ENCODE results near the gene LRRC4B. TPM values are rescaled to one million over a fixed set of nuclear protein-coding genes. Genes with fewer than 3 reads are reported as not detected.

Gene LRRC4B
- total and polyA plus RNA-seq, 11 donors: 0.35 to 2.4 (median 0.97) TPM

DNA sequence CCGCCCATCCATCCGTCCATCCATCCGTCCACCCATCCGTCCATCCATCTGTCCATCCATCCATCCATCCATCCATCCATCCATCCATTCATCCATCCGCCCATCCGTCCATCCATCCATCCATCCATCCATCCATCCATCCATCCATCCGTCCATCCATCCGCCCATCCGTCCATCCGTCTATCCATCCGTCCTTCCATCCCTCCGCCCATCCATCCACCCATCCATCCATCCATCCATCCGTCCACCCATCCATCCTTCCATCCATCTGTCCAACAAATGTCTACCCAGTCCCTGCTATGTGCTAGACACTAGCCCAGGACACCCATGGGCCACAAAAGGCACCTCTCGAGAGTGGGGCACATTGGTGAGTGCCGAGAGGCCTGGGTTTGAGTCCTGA is 15.7 kb downstream of the LRRC4B start:
- no peak overlapping the region for H3K27ac ChIP-seq
- no peaks in the 10 kb centered on the region for H3K36me3 ChIP-seq
- H3K27me3 ChIP-seq: peaks cover 0 to 56% (median 22%) of the 10 kb centered on the region in 9 donors
- intact Hi-C loops (cut with DNase I): no loop called here
- H3K4me1 ChIP-seq: peaks cover 0 to 22% (median 6%) of the 10 kb centered on the region in 12 donors
- WGBS, 4 donors: 79 to 87% (median 82%) methylated on average over 15 of the region's 15 CpGs
- DNase-seq (no peak), ATAC-seq (no peak)
- H3K4me3 ChIP-seq: no peak overlapping the region
- TF ChIP-seq POLR2A (IDR thresholded peaks at IDR 0.05): no peak
- TF ChIP-seq, protein P1, sequence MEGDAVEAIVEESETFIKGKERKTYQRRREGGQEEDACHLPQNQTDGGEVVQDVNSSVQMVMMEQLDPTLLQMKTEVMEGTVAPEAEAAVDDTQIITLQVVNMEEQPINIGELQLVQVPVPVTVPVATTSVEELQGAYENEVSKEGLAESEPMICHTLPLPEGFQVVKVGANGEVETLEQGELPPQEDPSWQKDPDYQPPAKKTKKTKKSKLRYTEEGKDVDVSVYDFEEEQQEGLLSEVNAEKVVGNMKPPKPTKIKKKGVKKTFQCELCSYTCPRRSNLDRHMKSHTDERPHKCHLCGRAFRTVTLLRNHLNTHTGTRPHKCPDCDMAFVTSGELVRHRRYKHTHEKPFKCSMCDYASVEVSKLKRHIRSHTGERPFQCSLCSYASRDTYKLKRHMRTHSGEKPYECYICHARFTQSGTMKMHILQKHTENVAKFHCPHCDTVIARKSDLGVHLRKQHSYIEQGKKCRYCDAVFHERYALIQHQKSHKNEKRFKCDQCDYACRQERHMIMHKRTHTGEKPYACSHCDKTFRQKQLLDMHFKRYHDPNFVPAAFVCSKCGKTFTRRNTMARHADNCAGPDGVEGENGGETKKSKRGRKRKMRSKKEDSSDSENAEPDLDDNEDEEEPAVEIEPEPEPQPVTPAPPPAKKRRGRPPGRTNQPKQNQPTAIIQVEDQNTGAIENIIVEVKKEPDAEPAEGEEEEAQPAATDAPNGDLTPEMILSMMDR (IDR thresholded peaks at IDR 0.05): no peak
- no peaks in the 10 kb centered on the region for H3K9me3 ChIP-seq

DNA sequence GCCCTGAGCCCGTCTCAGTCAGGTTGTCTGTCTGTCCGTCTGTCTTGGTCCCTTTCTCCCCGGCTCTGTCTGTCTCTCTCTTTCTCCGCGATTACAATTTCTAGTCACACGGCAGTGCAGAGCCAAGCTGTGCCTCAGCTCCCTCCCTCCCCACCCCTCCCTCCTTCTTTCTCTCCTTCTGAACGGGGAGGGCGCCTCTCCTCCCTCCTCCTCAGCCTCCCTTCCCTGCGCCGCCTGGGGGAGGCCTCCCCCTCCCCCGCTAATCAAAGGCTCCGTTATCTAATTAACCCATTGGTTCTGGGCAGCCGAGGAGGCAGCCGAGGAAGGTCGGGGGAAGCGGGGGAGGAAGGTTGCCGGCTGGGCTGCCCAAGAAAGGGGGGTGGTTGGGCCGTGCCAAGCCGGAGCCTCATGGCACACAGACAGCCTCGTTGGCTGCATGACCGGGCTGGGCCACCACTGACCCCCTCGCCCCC is 16.5 kb downstream of the LRRC4B start:
- intact Hi-C loops (cut with DNase I): no loop called here
- Histone ChIP-seq H3K4me3 (peak overlapping the region in 6 of 12 donors; percentile 3 to 44 (median 28)), H3K4me1 (peaks cover 0 to 20% (median 5%) of the 10 kb centered on the region in 12 donors), H3K9me3 (no peaks in the 10 kb centered on the region), H3K27ac (no peak overlapping the region), H3K36me3 (no peaks in the 10 kb centered on the region), H3K27me3 (peaks cover 0 to 55% (median 22%) of the 10 kb centered on the region in 9 donors)
- ATAC-seq (no peak), DNase-seq (no peak)
- 2 to 9% (median 3%) methylated on average over 20 to 22 of the region's 22 CpGs for WGBS, 4 donors
- TF ChIP-seq, protein P1 (IDR thresholded peaks at IDR 0.05): no peak
- no peak for TF ChIP-seq POLR2A (IDR thresholded peaks at IDR 0.05)

DNA sequence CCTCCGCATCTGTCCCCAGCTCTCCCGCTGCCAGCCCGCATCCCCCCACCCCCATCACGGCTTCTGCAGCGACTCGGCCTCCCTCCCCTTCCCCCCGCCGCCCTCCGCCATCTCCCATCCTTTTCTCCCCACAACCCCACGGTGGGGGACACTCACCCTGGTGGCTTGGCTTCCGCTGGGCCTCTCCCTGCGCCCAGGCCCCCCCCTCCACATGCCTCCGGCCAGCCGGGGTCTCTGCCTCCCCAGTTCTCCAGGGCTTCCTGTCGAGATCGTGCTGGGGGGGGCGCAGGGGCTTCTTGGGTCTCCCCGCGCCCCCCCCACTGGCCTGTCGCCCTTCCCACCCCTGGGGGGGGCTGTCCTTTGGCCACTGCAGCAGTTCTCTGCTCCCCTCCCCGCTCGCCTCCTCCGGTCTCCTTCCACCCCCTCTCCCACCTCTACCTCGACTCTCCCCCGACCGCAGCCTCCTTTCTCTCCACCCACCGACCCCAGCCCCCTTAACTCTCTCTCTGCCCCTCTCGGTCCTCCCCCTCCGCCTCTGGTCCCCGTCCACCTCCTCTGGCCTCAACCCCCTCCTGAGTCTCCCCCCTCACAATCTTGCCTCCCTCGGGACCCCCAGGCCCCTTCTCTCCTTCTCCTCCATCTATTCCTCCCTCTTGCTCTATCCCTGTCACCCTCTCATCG is 17.1 kb downstream of the LRRC4B start:
- Histone ChIP-seq H3K36me3 (no peaks in the 10 kb centered on the region), H3K4me3 (peak overlapping the region in 7 of 12 donors; percentile 3 to 44 (median 24)), H3K9me3 (no peaks in the 10 kb centered on the region), H3K27me3 (peaks cover 0 to 49% (median 20%) of the 10 kb centered on the region in 9 donors), H3K27ac (no peak overlapping the region), H3K4me1 (peaks cover 0 to 14% (median under 1%) of the 10 kb centered on the region in 12 donors)
- DNase-seq (no peak), ATAC-seq (no peak)
- intact Hi-C loops (cut with DNase I): no loop called here
- TF ChIP-seq, protein P1 (IDR thresholded peaks at IDR 0.05): no peak
- no peak for TF ChIP-seq POLR2A (IDR thresholded peaks at IDR 0.05)
- 15 to 32% (median 26%) methylated on average over 27 to 32 of the region's 32 CpGs for WGBS, 4 donors

DNA sequence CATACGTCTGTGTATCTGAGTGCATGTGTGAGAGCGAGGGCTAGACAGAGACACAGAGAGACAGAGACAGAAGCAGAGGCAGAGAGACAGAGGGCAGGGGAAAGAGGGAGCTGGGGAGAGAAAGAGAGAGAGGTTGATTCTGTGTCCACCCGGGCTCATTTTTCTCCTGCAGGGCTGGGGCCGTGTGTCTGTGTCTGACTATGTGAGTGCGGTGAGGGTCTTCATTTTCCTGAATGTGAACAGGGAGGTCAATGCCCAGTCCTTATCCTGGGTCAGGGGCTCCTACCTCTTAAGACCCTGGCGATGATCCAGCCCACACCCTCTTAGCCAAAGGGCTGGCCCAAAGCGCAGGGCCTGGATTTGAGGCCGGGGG is 17.7 kb downstream of the LRRC4B start:
- Histone ChIP-seq H3K4me3 (peak overlapping the region in 6 of 12 donors; percentile 20 to 44 (median 28)), H3K27ac (no peak overlapping the region), H3K9me3 (no peaks in the 10 kb centered on the region), H3K27me3 (peaks cover 0 to 48% (median 14%) of the 10 kb centered on the region in 9 donors), H3K4me1 (peaks cover 0 to 9% (median 0%) of the 10 kb centered on the region in 12 donors), H3K36me3 (no peaks in the 10 kb centered on the region)
- DNase-seq: no peak
- TF ChIP-seq POLR2A (IDR thresholded peaks at IDR 0.05): no peak
- TF ChIP-seq, protein P1 (IDR thresholded peaks at IDR 0.05): no peak
- WGBS, 4 donors: 50 to 67% (median 56%) methylated on average over 5 to 8 of the region's 8 CpGs
- ATAC-seq: no peak
- intact Hi-C loops (cut with DNase I): no loop called here

Measured in heart left ventricle (tissue), 16 donors.